Esophagus muscularis mucosa (tissue), 3 donors: Measurements from ENCODE around the gene USP34.

Experiments used
- POLR2A ChIP-seq: fragments of 450-650 bp; IDR thresholded peaks from one replicate; pipeline ENCODE4 v1.6.1; 2017; ENCODE audit warnings: antibody characterized with exemption, moderate library complexity, mild to moderate bottlenecking, low read depth
- POLR2AphosphoS5 ChIP-seq, 2 donors: sonication (generic); formaldehyde crosslinking; IDR thresholded peaks; one replicate each; pipeline ENCODE4 v1.6.1; 2017; ENCODE audit warnings: antibody characterized with exemption in 2 of 2
- TF ChIP-seq, protein P1 (sequence below), 3 experiments: fragments of 200-600 bp in 2 of 3; fragments of 450-650 bp in 1 of 3; sonication (generic) in 2 of 3; IDR thresholded peaks; one replicate each; pipeline ENCODE4 v1.5.1; 2017 to 2019; ENCODE audit warnings: antibody characterized with exemption in 3 of 3, mild to moderate bottlenecking in 2 of 3, moderate library complexity in 1 of 3

DNA sequence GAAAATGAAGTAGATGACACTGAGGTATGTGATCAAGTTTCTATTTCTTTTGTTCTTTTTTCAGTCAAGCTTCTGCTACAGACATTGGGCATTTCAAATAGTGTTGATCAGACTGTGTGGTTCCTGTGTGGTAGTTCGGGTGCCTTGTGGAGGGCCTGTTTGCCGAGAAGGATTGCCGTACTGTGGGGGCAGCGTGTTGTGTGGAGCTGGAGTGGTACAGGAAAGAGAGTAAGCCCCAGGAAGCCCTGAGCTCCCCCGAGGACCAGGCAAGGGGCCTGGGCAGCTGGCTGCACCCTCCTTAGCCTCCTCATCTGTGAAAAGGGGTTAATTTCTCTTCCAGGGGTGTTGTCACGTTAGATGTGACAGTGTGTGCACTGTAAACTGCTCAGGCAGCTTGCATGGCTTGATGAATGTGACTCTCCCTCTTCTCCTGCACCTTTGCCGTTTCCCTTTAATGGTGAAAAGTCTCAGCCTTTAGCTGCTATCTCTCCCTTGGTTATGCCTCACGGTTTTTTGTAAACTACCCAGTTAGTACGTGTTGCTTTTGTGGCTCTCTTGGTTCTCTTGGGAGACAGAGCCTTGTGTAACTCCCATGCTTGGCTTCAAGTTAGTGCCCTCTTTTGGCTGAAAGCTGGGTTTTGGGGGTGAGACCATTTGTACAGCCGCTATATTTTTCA lies 289.4 kb downstream of the USP34 start:
- TF ChIP-seq POLR2AphosphoS5 (IDR thresholded peaks at IDR 0.05) = no peak
- TF ChIP-seq, protein P1, sequence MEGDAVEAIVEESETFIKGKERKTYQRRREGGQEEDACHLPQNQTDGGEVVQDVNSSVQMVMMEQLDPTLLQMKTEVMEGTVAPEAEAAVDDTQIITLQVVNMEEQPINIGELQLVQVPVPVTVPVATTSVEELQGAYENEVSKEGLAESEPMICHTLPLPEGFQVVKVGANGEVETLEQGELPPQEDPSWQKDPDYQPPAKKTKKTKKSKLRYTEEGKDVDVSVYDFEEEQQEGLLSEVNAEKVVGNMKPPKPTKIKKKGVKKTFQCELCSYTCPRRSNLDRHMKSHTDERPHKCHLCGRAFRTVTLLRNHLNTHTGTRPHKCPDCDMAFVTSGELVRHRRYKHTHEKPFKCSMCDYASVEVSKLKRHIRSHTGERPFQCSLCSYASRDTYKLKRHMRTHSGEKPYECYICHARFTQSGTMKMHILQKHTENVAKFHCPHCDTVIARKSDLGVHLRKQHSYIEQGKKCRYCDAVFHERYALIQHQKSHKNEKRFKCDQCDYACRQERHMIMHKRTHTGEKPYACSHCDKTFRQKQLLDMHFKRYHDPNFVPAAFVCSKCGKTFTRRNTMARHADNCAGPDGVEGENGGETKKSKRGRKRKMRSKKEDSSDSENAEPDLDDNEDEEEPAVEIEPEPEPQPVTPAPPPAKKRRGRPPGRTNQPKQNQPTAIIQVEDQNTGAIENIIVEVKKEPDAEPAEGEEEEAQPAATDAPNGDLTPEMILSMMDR (IDR thresholded peaks at IDR 0.05) = no peak
- no peak for TF ChIP-seq POLR2A
